Esophagus muscularis mucosa (tissue), 4 donors: ENCODE results near the gene SHH. TPM values are rescaled to one million over a fixed set of nuclear protein-coding genes. Genes with fewer than 3 reads are reported as not detected.

Experiments used
- DNase-seq: peaks from one replicate; pipeline ENCODE4 v3.0.0-alpha.2; 2017; ENCODE audit errors: extremely low spot score
- H3K27ac ChIP-seq, 4 donors: fragments of 200-600 bp; sonication (generic); replicated peaks in 1 of 4; 1 replicate in 3 of 4; 2 replicates in 1 of 4; pipeline ENCODE4 v1.5.1; 2016 to 2019; ENCODE audit warnings: mild to moderate bottlenecking in 1 of 4
- H3K27me3 ChIP-seq, 4 donors: fragments of 200-600 bp; sonication (generic); one replicate each; pipeline versions ENCODE4 v1.5.1 to v1.6.0; 2016 to 2019
- H3K36me3 ChIP-seq, 4 donors: fragments of 200-600 bp; sonication (generic); one replicate each; pipeline ENCODE4 v1.5.1; 2016 to 2019
- H3K4me1 ChIP-seq, 4 donors: fragments of 200-600 bp; sonication (generic); one replicate each; pipeline ENCODE4 v1.5.1; 2016 to 2019
- H3K4me3 ChIP-seq, 4 donors: fragments of 200-600 bp; sonication (generic); 1 replicate in 2 of 4; 2 replicates in 2 of 4; pipeline ENCODE4 v1.5.1; 2016 to 2019; ENCODE audit warnings: mild to moderate bottlenecking in 4 of 4, moderate library complexity in 1 of 4
- H3K9me3 ChIP-seq, 4 donors: fragments of 200-600 bp; sonication (generic); 1 replicate in 3 of 4; 2 replicates in 1 of 4; pipeline ENCODE4 v1.5.1; 2016 to 2019
- CTCF ChIP-seq, 3 experiments: fragments of 200-600 bp in 2 of 3; fragments of 450-650 bp in 1 of 3; sonication (generic) in 2 of 3; IDR thresholded peaks; one replicate each; pipeline ENCODE4 v1.5.1; 2017 to 2019; ENCODE audit warnings: antibody characterized with exemption in 3 of 3, mild to moderate bottlenecking in 2 of 3, moderate library complexity in 1 of 3
- EP300 ChIP-seq: sonication (generic); formaldehyde crosslinking; IDR thresholded peaks from one replicate; pipeline ENCODE4 v1.6.1; 2017; ENCODE audit warnings: antibody characterized with exemption
- POLR2A ChIP-seq: fragments of 450-650 bp; IDR thresholded peaks from one replicate; pipeline ENCODE4 v1.6.1; 2017; ENCODE audit warnings: antibody characterized with exemption, moderate library complexity, mild to moderate bottlenecking, low read depth
- POLR2AphosphoS5 ChIP-seq, 2 donors: sonication (generic); formaldehyde crosslinking; IDR thresholded peaks; one replicate each; pipeline ENCODE4 v1.6.1; 2017; ENCODE audit warnings: antibody characterized with exemption in 2 of 2
- WGBS: methylation state at CpG from one replicate; pipeline ENCODE4 v1.1.5; 2018; 5-methylcytosine and 5-hydroxymethylcytosine counted together
- intact Hi-C: fragments of 100-400 bp; cut with DNase I; formaldehyde crosslinking; loops from one replicate; pipeline ENCODE4 v1.15.1; 2023
- total RNA-seq, 4 donors: library from RNA; depleted of rRNA; stranded (reverse); fragments of >200 nt; gene quantifications; one replicate each; pipeline versions ENCODE4 v1.1.0 to v1.2.1, GENCODE V29; 2016

The SHH gene
- total RNA-seq, 4 donors from 2014 or later = not detected

GRCh38 chr7:155751409-155751808, 60.9 kb downstream of the SHH start:
- Histone ChIP-seq H3K27ac (no peak overlapping the region), H3K27me3 (no peaks in the 10 kb centered on the region), H3K4me3 (no peak overlapping the region), H3K36me3 (peaks cover under 1 to 12% (median 2%) of the 10 kb centered on the region in 4 donors), H3K9me3 (no peaks in the 10 kb centered on the region), H3K4me1 (peaks cover 37 to 73% (median 59%) of the 10 kb centered on the region in 4 donors)
- DNase-seq = no peak
- TF ChIP-seq POLR2A (no peak), POLR2AphosphoS5 (IDR thresholded peaks at IDR 0.05) (no peak), CTCF (IDR thresholded peaks at IDR 0.05) (no peak), EP300 (no peak)
- WGBS = 96% methylated on average over 4 of the region's 4 CpGs
- intact Hi-C loops = no loop called here

GRCh38 chr7:155750255-155751125, 61.8 kb downstream of the SHH start:
- 75% methylated on average over 5 of the region's 5 CpGs for WGBS
- Histone ChIP-seq H3K27me3 (no peaks in the 10 kb centered on the region), H3K9me3 (no peaks in the 10 kb centered on the region), H3K27ac (no peak overlapping the region), H3K4me3 (no peak overlapping the region), H3K4me1 (peaks cover 37 to 76% (median 59%) of the 10 kb centered on the region in 4 donors), H3K36me3 (peaks cover 10 to 21% (median 11%) of the 10 kb centered on the region in 4 donors)
- no peak for TF ChIP-seq CTCF (IDR thresholded peaks at IDR 0.05)
- TF ChIP-seq POLR2AphosphoS5 (IDR thresholded peaks at IDR 0.05) = no peak
- intact Hi-C loops = no loop called here
- DNase-seq = no peak

Other genes with a start within 250 kb of the SHH start
- 10 to 100 TPM; 27.0 to 34.5 (median 32.6) TPM for gene RBM33, start 167.8 kb downstream of the SHH start, total RNA-seq